Fibroblast of peridontal ligament (primary cell): Measurements from ENCODE around the gene KATNB1.
"Not testable (repeated sequence)": the region's sequence is repeated elsewhere in the genome, so short reads cannot be mapped to it uniquely, and the experiment has no call there.

ENCODE experiments used
- DNase-seq: peaks from one replicate; pipeline ENCODE4 v3.0.0-alpha.2; 2010; ENCODE audit errors: extremely low read depth

The KATNB1 gene

DNA sequence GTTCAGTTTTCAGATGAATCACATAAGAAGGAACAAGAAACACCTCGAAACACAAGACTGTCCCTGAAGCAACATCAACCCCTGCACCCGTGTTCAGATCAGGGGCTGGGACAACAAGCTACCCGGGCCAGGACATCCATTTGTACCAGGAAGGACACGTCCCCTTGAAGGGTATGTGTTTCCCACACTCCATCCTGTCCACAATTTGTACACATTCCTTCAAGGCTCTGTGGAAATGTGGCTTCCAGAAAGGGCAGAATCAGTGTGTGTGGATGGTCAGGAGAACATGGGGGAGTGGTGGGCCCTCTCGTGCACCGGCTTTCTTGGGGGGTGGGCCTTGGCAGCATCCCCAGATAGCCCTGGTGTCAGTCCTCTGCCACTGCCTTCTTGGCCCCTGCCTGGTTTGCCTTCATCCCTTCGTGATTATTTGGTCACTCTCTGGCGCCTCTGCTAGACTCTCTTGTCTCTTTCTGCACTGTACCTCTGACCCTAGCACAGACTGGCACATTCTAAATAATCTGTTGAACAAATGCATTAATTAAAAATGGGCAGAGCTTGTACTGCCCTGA is 56.4 kb downstream of the KATNB1 start:
- no peak for DNase-seq

DNA sequence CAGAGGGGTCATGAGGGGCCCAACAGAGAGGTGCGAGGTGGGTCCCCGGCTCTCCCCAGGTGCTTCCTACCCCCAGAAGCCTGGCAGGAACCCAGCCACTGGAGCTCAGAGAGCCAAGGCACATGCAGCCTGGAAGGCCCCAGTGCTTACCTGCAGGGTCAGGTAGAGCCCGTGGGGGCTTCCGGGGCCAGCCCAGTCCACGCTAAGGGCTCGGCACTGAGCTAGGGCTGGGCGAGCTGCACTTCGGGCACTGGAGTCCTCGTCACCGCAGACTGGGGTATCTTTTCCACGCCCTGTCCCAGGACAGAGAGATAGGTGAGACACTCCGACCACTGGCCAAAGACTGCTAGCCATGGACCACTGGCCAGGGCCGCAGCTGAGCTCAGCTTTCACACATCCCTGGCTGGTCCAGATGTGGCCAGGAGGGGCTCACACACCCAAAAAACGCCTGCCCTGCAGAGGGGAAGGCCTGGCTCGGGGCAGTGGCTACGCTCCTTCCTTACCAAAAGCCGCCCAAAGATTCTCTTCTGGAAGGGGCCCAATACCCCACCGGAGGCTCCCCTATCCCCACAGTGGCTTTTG is 59.4 kb downstream of the KATNB1 start:
- no peak for DNase-seq

DNA sequence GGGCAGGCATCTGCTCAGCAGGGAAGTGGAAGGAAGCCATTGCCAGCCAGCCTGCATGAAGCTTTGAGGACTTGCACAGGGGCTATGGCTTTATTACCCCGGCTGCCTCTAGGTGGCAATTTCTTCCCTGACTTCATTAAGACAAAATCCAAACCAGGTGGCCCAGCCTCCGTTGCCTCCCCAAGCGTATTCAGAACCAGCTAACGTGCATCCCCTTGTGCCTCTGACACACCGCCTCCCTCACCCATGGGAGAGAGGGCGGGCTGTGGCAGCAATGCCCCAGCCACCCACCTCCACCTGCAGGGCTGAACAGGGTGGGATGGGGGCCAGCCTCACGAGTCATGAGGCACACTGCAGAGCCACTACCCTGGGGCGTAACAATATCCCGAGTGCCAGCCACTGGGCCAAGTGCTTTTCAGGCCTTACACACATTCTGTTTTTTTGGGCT is 59.9 kb downstream of the KATNB1 start:
- peak; percentile 45 for DNase-seq

- not testable (repeated sequence) for DNase-seq
Measured at GRCh38 chr16:57796014-57796413, 60.4 kb downstream of the KATNB1 start.

- no peak for DNase-seq
Measured at GRCh38 chr16:57797216-57797525, 61.6 kb downstream of the KATNB1 start.

GRCh38 chr16:57797526-57798266 is 62.1 kb downstream of the KATNB1 start:
- DNase-seq: no peak

DNA sequence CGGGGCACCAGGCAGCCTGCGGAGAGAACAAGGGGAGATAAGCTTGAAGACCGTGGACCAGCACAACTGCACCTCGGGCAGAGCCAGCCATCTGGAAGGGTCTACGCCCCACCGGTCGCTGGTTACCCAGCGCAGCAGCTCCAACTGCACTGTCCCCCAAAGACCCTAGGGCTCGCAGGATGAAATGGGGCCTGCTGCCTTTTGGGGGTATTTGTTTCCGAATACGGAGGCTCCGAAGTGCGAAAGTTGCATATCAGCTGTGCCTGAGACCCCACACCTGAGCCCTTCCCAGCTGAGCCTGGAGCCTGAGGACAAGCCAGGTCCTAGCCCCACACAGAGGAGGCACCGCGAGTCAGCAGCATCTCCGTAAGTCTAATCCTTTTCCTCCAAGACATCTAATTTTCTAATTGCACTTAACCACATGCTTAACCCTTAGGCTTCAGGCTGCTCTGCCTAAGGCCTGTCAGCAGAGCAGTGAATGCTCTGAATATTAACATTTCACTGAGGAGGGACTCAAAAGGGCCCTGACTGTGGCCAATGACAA is 62.8 kb downstream of the KATNB1 start:
- no peak for DNase-seq

DNA sequence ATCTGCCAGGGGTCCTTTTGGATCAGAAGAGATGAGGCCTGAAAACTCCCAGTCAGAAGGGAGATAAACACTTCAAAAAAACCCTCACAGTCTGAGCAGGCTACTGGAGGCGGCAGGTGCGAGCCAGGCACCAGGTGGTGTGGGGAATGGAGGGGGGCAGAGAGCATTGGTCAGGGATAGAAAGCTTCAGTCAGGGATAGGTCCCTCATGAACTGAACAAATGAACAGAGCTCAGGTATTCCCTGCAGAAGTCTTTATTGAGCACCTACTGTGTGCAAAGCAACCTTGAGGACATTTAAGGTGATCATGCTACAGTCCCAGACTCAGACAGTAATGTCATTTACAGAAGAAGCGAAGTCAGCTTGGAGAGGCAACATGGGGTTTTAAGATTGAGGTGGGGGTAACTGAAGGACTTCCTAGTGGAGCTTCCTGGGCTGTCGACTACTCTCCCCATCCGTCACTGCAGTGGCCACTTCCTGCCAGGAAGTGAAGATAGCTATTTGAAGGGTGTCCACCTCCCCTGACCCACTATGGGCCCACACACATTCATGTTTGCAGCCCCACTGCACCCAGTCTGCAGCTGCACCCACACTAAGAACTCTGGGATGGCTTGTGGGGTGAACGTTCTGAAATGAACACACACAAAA is 63.5 kb downstream of the KATNB1 start:
- DNase-seq: no peak

DNA sequence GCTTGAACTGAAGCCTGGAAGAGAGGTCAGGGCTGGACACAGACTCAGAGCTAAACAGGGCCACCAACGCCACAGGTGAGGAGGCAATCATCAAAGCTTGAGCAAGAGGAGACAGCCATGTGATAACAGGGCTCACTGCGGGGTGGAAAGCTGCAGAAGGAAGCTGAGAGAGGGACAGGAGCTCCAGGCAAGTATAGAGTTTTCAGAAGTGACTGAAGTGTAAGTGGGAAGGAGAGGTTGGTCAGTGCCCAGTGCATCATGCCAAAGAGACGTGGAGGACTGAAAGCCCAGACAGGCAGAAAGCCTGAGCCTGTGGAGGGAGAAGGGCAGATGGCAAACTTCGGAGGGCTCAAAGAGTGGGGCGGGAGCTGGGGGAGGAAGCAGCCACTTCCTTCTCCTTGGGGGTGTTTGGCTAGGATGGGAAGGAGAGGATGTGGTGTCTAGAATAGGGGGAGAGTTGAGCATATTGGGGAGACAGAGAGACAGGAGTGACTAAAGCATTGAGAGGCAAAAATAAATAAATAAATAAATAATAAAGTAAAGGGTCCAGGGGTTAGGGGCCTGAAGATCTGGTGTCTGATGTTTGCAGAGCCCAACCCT is 64.1 kb downstream of the KATNB1 start:
- DNase-seq: no peak

GRCh38 chr16:57800200-57801097 is 64.9 kb downstream of the KATNB1 start:
- no peak for DNase-seq

- DNase-seq: peak; percentile 57
Measured at GRCh38 chr16:57801098-57801808, 65.7 kb downstream of the KATNB1 start.

DNA sequence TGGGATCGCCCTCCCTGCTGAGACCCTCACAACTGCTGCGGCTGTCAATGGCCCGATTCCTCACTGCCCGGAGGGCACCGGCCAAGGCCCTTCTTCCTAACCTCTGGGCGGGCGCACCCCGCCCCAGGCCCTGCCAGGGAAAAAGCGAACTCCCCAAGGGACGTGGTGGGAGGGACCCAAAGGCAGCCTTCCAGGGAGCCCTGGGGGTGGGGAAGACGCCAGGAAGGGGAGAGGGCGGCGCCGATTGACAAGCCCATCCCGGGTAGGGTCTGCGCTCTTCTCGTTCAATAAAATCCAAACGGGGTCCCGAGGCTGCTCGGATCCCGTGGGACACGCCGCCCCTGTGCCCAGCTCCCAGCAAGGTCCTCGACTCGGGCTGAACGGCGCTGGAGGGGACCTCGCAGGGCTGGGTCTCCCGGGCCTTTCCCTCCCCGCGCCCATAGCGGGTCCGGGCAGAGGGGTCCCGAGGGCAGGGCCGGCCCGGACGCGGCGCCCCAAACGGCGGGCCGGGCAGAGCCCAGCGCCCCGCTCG is 66.3 kb downstream of the KATNB1 start:
- no peak for DNase-seq

DNA sequence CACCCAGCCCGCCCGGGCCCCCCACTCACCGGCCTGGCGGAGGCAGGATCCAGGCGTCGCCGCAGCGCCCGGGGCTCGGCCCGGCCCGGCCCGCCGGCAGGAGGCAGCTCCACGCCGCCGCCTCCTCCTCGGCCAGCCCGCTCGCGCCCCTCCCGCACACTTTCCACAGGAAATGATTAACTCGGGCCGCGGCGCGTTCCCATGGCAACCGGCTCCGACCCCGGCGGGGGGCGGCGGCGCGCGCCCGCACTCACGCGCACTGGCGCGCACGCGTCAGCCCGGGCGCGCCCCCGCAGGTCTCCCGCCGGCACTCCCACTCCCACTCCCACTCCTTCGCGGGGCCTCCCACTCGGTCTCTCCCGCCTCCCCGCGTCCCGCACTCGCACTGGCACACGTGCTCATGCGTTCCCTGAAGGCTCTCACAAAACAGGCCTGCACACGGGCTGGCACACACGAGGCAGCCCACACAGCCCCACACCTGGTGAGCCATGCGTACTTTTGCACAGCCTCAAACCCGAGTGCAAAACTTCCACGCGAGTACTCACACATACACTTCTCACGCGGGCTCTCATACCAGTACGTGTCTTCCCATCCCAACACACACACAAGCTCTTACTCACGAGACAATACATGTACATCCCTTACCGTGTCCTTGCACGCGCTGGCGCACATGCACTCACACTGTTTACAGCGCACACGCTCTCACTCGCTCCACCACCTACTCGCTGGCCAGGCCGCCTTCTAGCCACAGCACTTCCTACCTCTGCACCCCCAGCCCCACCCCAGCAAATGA is 67.0 kb downstream of the KATNB1 start, which contains the start of gene KIFC3:
TSS of gene KIFC3 (minus strand) at position 151 of the 793 bp plus-strand sequence. CDS start 4,248 bp downstream, outside the sequence.
- peak; percentile 42 for DNase-seq

- DNase-seq: no peak
Measured at GRCh38 chr16:57803134-57803990, 67.8 kb downstream of the KATNB1 start.

GRCh38 chr16:57804111-57804837 is 68.7 kb downstream of the KATNB1 start:
- no peak for DNase-seq

DNA sequence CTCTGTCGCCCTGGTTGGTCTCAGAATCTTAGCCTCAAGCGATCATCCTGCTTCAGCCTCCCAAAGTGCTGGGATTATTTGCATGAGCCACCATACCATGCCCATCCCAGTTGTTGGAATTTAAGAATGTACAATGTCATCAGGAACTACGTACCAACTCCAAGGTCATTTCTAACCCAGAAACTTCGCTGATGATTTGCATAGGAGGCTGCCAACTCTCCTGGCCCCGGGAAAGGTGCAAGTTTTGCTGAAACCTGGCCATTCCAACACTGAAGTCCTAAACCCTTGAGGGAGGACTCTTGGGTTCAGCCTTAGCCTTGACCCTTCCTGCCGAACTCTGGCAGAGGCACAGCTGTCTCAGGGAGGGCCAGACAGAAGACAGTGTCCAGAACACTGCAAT is 69.6 kb downstream of the KATNB1 start:
- no peak for DNase-seq
